Subcutaneous adipose tissue (tissue), 4 donors: ENCODE results near the gene PFDN2. TPM values are rescaled to one million over a fixed set of nuclear protein-coding genes. Genes with fewer than 3 reads are reported as not detected.

ENCODE experiments used
- CTCF ChIP-seq: fragments of 450-650 bp; IDR thresholded peaks from one replicate; pipeline ENCODE4 v1.5.1; 2016; ENCODE audit warnings: low read depth, mild to moderate bottlenecking, control low read depth, antibody characterized with exemption, moderate library complexity
- total RNA-seq, 4 donors: library from RNA; depleted of rRNA; stranded (reverse); fragments of >200 nt; gene quantifications; one replicate each; pipeline ENCODE4 v1.1.0, GENCODE V29; 2016

The PFDN2 gene
- total RNA-seq, 4 donors from 2014 or later, result 35.0 to 57.1 (median 42.5) TPM

GRCh38 chr1:161153682-161154337, 36.0 kb upstream of the PFDN2 start, which contains the start of gene UFC1:
Gene UFC1, plus strand, starts transcription at chr1:161153978. Its CDS starts 20 bp downstream, at chr1:161153998.
- no peak for TF ChIP-seq CTCF

- no peak for TF ChIP-seq CTCF
These were observed 35.3 kb upstream of the PFDN2 start for GRCh38 chr1:161153176-161153575.

- no peak for TF ChIP-seq CTCF
These were observed 28.0 kb upstream of the PFDN2 start for GRCh38 chr1:161145832-161146231.

- no peak for TF ChIP-seq CTCF
These were observed 23.0 kb upstream of the PFDN2 start for GRCh38 chr1:161140755-161141400.

- no peak for TF ChIP-seq CTCF
These were observed 21.9 kb upstream of the PFDN2 start for GRCh38 chr1:161139766-161140165.

GRCh38 chr1:161138431-161138830, 20.6 kb upstream of the PFDN2 start:
- no peak for TF ChIP-seq CTCF

GRCh38 chr1:161137881-161138280, 20.0 kb upstream of the PFDN2 start:
- TF ChIP-seq CTCF, result no peak
